ENCODE data around the gene ZDHHC22.

The ZDHHC22 gene

DNA sequence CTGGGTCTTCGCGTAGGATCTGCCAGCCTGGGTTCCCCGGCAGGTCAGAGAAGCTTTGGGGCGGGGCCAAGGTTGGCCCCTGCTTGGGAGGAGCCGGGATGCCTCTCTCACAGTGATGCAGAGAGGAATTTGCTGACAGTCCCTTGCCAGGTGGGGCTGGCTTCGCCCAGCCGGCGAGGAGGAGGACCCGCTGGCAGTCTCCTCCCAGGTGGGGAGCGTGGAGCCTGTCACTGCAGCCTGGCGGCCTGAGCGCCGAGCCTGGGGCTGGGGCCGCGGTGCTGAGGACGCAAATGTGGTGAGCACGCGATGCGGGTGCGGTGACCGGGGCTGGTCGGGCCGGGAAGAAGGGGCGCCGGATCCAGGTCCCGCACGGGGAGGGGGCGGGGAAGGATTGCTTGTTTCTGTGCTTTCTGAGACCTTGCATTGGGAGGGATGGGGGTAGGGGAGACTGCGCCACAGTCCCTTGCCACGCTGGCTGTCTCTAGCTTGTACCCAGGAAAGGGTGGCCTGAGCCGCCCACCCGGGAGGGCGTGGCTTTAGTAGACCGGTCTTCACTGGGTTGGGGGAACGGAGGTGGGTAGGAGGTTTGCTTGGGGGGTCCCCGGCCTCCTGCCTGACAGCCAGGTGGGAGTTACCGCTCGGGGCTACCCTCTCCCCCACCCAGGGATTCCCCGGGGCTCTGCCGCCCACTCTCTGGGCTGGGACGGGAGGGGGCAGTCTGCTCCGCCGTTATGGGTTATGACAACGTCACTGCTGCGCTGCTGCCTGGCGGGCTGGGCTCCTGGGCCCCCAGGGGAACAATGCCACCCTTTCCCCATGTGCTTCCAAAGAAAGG, 40.2 kb upstream of the ZDHHC22 start, which contains the start of gene TMEM63C (continued):
- TF ChIP-seq OVOL3 (tag by site-specific recombination; IDR thresholded peaks at IDR 0.05) (no peak), ZBTB7A (tag by site-specific recombination; IDR thresholded peaks at IDR 0.05; ENCODE audit: low read depth) (no peak), ZSCAN16 (tag by site-specific recombination; IDR thresholded peaks at IDR 0.05) (no peak), ZNF292 (tag by site-specific recombination; IDR thresholded peaks at IDR 0.05; ENCODE audit: borderline replicate concordance, low read depth) (no peak), ZIC2 (tag by site-specific recombination; IDR thresholded peaks at IDR 0.05) (no peak), ZNF433 (tag by site-specific recombination; IDR thresholded peaks at IDR 0.05; ENCODE audit: low read depth) (no peak), ZNF146 (tag by site-specific recombination; IDR thresholded peaks at IDR 0.05) (no peak), ZEB2 (tag by site-specific recombination; IDR thresholded peaks at IDR 0.05) (0 out of 2 replicates have a peak, but pooled peaks have one; percentile 20), ZBTB8A (tag by site-specific recombination; IDR thresholded peaks at IDR 0.05) (no peak), GLIS2 (tag by site-specific recombination; IDR thresholded peaks at IDR 0.05) (peak; percentile 56), ZNF677 (tag by site-specific recombination; IDR thresholded peaks at IDR 0.05) (no peak), ZNF391 (tag by site-specific recombination; IDR thresholded peaks at IDR 0.05; ENCODE audit: borderline replicate concordance, low read depth) (no peak), ZFP37 (tag by site-specific recombination; IDR thresholded peaks at IDR 0.05) (peak; percentile 50; the same call in 1 of the 2 replicates), ZNF138 (tag by site-specific recombination; IDR thresholded peaks at IDR 0.05; ENCODE audit: borderline replicate concordance) (no peak), SCRT2 (tag by site-specific recombination; IDR thresholded peaks at IDR 0.05) (no peak), ZNF133 (tag by site-specific recombination; IDR thresholded peaks at IDR 0.05) (no peak), ZNF416 (tag by site-specific recombination; IDR thresholded peaks at IDR 0.05) (no peak), ZNF621 (tag by site-specific recombination; IDR thresholded peaks at IDR 0.05) (no peak), ZNF221 (tag by site-specific recombination; IDR thresholded peaks at IDR 0.05; ENCODE audit: borderline replicate concordance) (no peak), ZNF2 (tag by site-specific recombination; IDR thresholded peaks at IDR 0.05) (0 out of 2 replicates have a peak, but pooled peaks have one; percentile 22), ZXDB (tag by site-specific recombination; IDR thresholded peaks at IDR 0.05) (peak; percentile 90), ZNF768 (tag by site-specific recombination; IDR thresholded peaks at IDR 0.05) (no peak), ZNF830 (tag by site-specific recombination; IDR thresholded peaks at IDR 0.05; ENCODE audit: low read depth) (no peak), ZNF501 (tag by site-specific recombination; IDR thresholded peaks at IDR 0.05) (0 out of 2 replicates have a peak, but pooled peaks have one; percentile 48)
- TF ChIP-seq, protein P1, sequence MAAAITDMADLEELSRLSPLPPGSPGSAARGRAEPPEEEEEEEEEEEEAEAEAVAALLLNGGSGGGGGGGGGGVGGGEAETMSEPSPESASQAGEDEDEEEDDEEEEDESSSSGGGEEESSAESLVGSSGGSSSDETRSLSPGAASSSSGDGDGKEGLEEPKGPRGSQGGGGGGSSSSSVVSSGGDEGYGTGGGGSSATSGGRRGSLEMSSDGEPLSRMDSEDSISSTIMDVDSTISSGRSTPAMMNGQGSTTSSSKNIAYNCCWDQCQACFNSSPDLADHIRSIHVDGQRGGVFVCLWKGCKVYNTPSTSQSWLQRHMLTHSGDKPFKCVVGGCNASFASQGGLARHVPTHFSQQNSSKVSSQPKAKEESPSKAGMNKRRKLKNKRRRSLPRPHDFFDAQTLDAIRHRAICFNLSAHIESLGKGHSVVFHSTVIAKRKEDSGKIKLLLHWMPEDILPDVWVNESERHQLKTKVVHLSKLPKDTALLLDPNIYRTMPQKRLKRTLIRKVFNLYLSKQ (tag by site-specific recombination; IDR thresholded peaks at IDR 0.05; ENCODE audit: borderline replicate concordance), result no peak
- TF ChIP-seq, protein P2, sequence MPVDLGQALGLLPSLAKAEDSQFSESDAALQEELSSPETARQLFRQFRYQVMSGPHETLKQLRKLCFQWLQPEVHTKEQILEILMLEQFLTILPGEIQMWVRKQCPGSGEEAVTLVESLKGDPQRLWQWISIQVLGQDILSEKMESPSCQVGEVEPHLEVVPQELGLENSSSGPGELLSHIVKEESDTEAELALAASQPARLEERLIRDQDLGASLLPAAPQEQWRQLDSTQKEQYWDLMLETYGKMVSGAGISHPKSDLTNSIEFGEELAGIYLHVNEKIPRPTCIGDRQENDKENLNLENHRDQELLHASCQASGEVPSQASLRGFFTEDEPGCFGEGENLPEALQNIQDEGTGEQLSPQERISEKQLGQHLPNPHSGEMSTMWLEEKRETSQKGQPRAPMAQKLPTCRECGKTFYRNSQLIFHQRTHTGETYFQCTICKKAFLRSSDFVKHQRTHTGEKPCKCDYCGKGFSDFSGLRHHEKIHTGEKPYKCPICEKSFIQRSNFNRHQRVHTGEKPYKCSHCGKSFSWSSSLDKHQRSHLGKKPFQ (tag by site-specific recombination; IDR thresholded peaks at IDR 0.05), result no peak
- TF ChIP-seq, protein P3, sequence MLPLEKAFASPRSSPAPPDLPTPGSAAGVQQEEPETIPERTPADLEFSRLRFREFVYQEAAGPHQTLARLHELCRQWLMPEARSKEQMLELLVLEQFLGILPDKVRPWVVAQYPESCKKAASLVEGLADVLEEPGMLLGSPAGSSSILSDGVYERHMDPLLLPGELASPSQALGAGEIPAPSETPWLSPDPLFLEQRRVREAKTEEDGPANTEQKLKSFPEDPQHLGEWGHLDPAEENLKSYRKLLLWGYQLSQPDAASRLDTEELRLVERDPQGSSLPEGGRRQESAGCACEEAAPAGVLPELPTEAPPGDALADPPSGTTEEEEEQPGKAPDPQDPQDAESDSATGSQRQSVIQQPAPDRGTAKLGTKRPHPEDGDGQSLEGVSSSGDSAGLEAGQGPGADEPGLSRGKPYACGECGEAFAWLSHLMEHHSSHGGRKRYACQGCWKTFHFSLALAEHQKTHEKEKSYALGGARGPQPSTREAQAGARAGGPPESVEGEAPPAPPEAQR (tag by site-specific recombination; IDR thresholded peaks at IDR 0.05), result no peak
- TF ChIP-seq, protein P4, sequence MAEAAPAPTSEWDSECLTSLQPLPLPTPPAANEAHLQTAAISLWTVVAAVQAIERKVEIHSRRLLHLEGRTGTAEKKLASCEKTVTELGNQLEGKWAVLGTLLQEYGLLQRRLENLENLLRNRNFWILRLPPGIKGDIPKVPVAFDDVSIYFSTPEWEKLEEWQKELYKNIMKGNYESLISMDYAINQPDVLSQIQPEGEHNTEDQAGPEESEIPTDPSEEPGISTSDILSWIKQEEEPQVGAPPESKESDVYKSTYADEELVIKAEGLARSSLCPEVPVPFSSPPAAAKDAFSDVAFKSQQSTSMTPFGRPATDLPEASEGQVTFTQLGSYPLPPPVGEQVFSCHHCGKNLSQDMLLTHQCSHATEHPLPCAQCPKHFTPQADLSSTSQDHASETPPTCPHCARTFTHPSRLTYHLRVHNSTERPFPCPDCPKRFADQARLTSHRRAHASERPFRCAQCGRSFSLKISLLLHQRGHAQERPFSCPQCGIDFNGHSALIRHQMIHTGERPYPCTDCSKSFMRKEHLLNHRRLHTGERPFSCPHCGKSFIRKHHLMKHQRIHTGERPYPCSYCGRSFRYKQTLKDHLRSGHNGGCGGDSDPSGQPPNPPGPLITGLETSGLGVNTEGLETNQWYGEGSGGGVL (tag by site-specific recombination; IDR thresholded peaks at IDR 0.05), result no peak
- TF ChIP-seq, protein P5, sequence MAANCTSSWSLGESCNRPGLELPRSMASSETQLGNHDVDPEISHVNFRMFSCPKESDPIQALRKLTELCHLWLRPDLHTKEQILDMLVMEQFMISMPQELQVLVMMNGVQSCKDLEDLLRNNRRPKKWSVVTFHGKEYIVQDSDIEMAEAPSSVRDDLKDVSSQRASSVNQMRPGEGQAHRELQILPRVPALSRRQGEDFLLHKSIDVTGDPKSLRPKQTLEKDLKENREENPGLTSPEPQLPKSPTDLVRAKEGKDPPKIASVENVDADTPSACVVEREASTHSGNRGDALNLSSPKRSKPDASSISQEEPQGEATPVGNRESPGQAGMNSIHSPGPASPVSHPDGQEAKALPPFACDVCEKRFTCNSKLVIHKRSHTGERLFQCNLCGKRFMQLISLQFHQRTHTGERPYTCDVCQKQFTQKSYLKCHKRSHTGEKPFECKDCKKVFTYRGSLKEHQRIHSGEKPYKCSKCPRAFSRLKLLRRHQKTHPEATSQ (tag by site-specific recombination; IDR thresholded peaks at IDR 0.05), result no peak
- TF ChIP-seq, protein P6, sequence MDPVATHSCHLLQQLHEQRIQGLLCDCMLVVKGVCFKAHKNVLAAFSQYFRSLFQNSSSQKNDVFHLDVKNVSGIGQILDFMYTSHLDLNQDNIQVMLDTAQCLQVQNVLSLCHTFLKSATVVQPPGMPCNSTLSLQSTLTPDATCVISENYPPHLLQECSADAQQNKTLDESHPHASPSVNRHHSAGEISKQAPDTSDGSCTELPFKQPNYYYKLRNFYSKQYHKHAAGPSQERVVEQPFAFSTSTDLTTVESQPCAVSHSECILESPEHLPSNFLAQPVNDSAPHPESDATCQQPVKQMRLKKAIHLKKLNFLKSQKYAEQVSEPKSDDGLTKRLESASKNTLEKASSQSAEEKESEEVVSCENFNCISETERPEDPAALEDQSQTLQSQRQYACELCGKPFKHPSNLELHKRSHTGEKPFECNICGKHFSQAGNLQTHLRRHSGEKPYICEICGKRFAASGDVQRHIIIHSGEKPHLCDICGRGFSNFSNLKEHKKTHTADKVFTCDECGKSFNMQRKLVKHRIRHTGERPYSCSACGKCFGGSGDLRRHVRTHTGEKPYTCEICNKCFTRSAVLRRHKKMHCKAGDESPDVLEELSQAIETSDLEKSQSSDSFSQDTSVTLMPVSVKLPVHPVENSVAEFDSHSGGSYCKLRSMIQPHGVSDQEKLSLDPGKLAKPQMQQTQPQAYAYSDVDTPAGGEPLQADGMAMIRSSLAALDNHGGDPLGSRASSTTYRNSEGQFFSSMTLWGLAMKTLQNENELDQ (tag by site-specific recombination; IDR thresholded peaks at IDR 0.05; ENCODE audit: low read depth), result no peak
